Osteoblast (primary cell): ENCODE data around the gene EIPR1. TPM values are rescaled to one million over a fixed set of nuclear protein-coding genes. Genes with fewer than 3 reads are reported as not detected.

Experiments
- DNase-seq: peaks from one replicate; pipeline ENCODE4 v3.0.0; 2011; ENCODE audit warnings: low spot score, mixed read lengths; ENCODE audit not compliant: insufficient read length; ENCODE audit errors: missing footprints
- H2AFZ ChIP-seq: 2 replicates; pipeline ENCODE4 v1.6.0; 2011; ENCODE audit warnings: mild to moderate bottlenecking, low read length
- H3K27ac ChIP-seq: 2 replicates; pipeline ENCODE4 v1.5.1; 2011; ENCODE audit warnings: mild to moderate bottlenecking, low read depth, low read length, moderate library complexity
- H3K27me3 ChIP-seq: 2 replicates; pipeline ENCODE4 v1.6.0; 2012; ENCODE audit warnings: mild to moderate bottlenecking, control low read depth, inconsistent platforms, low read length, moderate library complexity; ENCODE audit not compliant: insufficient read depth
- H3K36me3 ChIP-seq: 2 replicates; pipeline ENCODE4 v1.5.1; 2011; ENCODE audit warnings: mild to moderate bottlenecking, low read length, control low read depth, moderate library complexity; ENCODE audit not compliant: insufficient read depth
- H3K4me1 ChIP-seq: 2 replicates; pipeline ENCODE4 v1.5.1; 2011; ENCODE audit warnings: mild to moderate bottlenecking, low read length, control low read depth, moderate library complexity; ENCODE audit not compliant: insufficient read depth
- H3K4me2 ChIP-seq: 2 replicates; pipeline ENCODE4 v1.6.0; 2011; ENCODE audit warnings: mild to moderate bottlenecking, low read length; ENCODE audit not compliant: insufficient read depth
- H3K4me3 ChIP-seq: fragments of 200-600 bp; sonication (generic); 3 replicates; pipeline ENCODE4 v1.5.1; 2012; ENCODE audit warnings: mild to moderate bottlenecking, low read length, inconsistent platforms; ENCODE audit not compliant: insufficient read depth
- H3K79me2 ChIP-seq: 2 replicates; pipeline ENCODE4 v1.6.0; 2012; ENCODE audit warnings: mild to moderate bottlenecking, low read length, control low read depth, inconsistent platforms; ENCODE audit not compliant: insufficient read depth
- H3K9me3 ChIP-seq: 2 replicates; pipeline ENCODE4 v1.5.1; 2011; ENCODE audit warnings: low read depth, low read length, control low read depth
- H4K20me1 ChIP-seq: 2 replicates; pipeline ENCODE4 v1.6.0; 2012; ENCODE audit warnings: mild to moderate bottlenecking, low read length, control low read depth; ENCODE audit not compliant: insufficient read depth
- total RNA-seq: library from RNA; depleted of rRNA; stranded (reverse); fragments of >200 nt; gene quantifications from 2 replicates; pipeline ENCODE4 v1.2.3, GENCODE V29; 2012
- TF ChIP-seq, protein P1 (sequence below): IDR thresholded peaks from 2 replicates; pipeline ENCODE4 v1.5.1; 2011; ENCODE audit warnings: mild to moderate bottlenecking, low read depth, low read length, moderate library complexity; ENCODE audit errors: extremely low read depth

Gene EIPR1
- total RNA-seq, 1 donor: 17.7 TPM

DNA sequence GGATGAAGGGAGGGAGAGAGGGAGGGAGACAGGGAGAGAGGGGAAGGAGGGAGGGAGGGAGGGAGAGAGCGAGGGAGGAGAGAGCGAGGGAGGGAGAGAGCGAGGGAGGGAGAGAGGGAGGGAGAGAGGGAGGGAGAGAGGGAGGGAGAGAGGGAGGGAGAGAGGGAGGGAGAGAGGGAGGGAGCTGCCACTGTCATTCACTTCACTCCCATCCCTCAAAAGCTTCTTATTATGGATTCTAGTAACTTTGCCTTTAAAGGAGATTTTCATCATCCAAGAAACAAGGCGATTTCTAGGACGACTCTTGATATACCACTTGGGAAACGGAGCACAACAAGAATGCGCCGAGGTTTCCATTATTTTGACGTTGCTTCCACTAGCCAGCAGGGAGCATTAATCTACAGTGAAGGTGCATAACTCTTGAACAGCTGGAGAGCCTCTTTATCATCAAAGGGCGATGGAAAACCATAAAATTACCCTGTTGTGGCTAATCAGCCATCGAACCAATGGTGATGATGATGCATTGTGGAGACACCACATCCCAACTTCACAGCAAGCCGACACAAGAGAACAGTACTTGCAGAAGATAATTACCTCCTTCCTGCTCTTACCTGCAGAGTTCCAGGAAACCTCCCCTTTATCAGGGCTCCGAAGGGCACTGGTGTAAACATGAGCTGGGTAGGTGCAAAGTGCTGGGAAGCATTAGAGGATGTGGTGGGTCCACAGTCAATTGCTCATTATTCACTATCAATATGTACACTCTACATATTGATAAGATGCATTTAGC, 130.5 kb downstream of the EIPR1 start:
- Histone ChIP-seq H3K27ac (no peak overlapping the region), H3K79me2 (no peaks in the 10 kb centered on the region), H3K27me3 (no peaks in the 10 kb centered on the region), H3K4me2 (no peak overlapping the region), H3K9me3 (no peaks in the 10 kb centered on the region), H3K4me1 (no peaks in the 10 kb centered on the region), H3K36me3 (no peaks in the 10 kb centered on the region), H3K4me3 (no peak overlapping the region), H4K20me1 (no peaks in the 10 kb centered on the region), H2AFZ (no peak overlapping the region)
- TF ChIP-seq, protein P1, sequence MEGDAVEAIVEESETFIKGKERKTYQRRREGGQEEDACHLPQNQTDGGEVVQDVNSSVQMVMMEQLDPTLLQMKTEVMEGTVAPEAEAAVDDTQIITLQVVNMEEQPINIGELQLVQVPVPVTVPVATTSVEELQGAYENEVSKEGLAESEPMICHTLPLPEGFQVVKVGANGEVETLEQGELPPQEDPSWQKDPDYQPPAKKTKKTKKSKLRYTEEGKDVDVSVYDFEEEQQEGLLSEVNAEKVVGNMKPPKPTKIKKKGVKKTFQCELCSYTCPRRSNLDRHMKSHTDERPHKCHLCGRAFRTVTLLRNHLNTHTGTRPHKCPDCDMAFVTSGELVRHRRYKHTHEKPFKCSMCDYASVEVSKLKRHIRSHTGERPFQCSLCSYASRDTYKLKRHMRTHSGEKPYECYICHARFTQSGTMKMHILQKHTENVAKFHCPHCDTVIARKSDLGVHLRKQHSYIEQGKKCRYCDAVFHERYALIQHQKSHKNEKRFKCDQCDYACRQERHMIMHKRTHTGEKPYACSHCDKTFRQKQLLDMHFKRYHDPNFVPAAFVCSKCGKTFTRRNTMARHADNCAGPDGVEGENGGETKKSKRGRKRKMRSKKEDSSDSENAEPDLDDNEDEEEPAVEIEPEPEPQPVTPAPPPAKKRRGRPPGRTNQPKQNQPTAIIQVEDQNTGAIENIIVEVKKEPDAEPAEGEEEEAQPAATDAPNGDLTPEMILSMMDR: no peak
- no peak for DNase-seq

DNA sequence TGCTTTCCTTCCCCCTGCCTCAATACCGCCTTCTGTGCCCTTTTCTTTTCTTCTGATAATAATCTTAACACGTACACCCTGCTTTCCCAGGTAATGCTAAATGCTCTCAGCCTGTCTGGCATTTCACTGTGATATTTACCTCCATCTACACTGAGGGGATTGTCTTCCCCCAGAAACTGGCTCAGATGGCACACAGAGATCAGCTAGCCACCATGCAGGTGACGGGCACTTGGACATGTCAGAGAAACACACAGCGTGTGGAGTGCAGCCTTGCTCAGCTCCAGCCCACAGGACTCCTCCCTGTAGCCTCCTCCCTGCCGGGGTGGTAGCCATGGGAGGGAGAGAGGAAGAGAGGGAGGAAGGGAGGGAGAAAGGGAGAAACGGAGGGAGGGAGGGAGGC, 131.2 kb downstream of the EIPR1 start:
- H3K79me2 ChIP-seq: no peaks in the 10 kb centered on the region
- H2AFZ ChIP-seq: no peak overlapping the region
- H3K4me2 ChIP-seq: no peak overlapping the region
- DNase-seq: no peak
- H4K20me1 ChIP-seq: no peaks in the 10 kb centered on the region
- TF ChIP-seq, protein P1: no peak
- H3K27ac ChIP-seq: no peak overlapping the region
- no peaks in the 10 kb centered on the region for H3K4me1 ChIP-seq
- no peaks in the 10 kb centered on the region for H3K27me3 ChIP-seq
- H3K4me3 ChIP-seq: no peak overlapping the region
- no peaks in the 10 kb centered on the region for H3K9me3 ChIP-seq
- no peaks in the 10 kb centered on the region for H3K36me3 ChIP-seq

DNA sequence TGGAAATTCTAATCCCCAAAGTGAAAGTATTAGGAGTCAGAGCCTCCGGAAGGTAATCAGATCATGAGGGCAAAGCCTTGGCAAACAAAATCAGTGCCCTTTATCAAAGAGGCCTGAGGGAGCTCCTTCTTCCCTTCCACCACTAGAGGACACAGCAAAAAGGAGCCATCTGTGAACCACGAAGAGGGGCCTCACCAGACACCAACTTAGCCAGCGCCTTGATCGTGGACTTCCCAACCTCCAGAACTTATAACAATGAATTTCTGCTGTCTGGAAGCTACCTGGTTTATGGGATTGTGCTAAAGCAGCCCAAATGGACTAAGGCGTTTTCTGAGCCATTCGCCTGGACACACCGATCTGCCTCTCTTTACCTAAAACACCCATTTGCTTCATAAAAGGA, 133.1 kb downstream of the EIPR1 start:
- no peak for DNase-seq
- TF ChIP-seq, protein P1: no peak
- Histone ChIP-seq H3K36me3 (no peaks in the 10 kb centered on the region), H3K4me3 (no peak overlapping the region), H3K27me3 (no peaks in the 10 kb centered on the region), H3K9me3 (no peaks in the 10 kb centered on the region), H3K27ac (no peak overlapping the region), H4K20me1 (no peaks in the 10 kb centered on the region), H2AFZ (no peak overlapping the region), H3K4me2 (no peak overlapping the region), H3K79me2 (no peaks in the 10 kb centered on the region), H3K4me1 (no peaks in the 10 kb centered on the region)

DNA sequence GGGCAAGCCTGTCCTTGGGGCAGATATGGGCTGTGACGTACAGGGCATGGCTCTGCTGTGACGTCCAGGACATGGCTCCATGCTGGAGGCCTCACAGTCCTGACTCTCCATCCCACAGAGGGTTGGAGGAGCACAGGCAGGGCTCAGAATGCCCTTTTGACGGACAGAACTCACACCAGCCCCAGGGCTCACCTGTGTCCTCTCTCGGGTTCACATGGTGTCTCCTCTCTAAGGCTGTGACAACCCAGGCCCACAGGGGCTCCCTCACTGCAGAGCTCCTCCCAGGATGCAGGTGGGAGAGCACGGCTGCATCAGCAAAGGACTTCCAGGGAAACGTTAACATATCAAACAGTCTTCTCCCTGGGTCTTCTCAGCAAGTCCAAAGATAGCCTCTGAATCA, 133.8 kb downstream of the EIPR1 start:
- no peak overlapping the region for H3K4me2 ChIP-seq
- no peak overlapping the region for H3K27ac ChIP-seq
- H4K20me1 ChIP-seq: no peaks in the 10 kb centered on the region
- H3K9me3 ChIP-seq: no peaks in the 10 kb centered on the region
- H2AFZ ChIP-seq: no peak overlapping the region
- TF ChIP-seq, protein P1: no peak
- H3K79me2 ChIP-seq: no peaks in the 10 kb centered on the region
- H3K27me3 ChIP-seq: no peaks in the 10 kb centered on the region
- H3K36me3 ChIP-seq: no peaks in the 10 kb centered on the region
- H3K4me1 ChIP-seq: no peaks in the 10 kb centered on the region
- no peak overlapping the region for H3K4me3 ChIP-seq
- DNase-seq: no peak
